Hepatocyte (in vitro differentiated cells): ENCODE measurements around the gene SARDH. TPM values are rescaled to one million over a fixed set of nuclear protein-coding genes. Genes with fewer than 3 reads are reported as not detected.
A peak's percentile ranks its signal among the peaks of the same experiment; 100 is the strongest.

Experiments
- DNase-seq: peaks from one replicate; pipeline ENCODE4 v3.0.0-alpha.2; 2016; ENCODE audit warnings: low spot score
- H2AFZ ChIP-seq: fragments of 200-600 bp; sonication (generic); 2 replicates; pipeline ENCODE4 v1.6.0; 2016; ENCODE audit warnings: antibody characterized with exemption, mild to moderate bottlenecking
- H3K27ac ChIP-seq: fragments of 200-600 bp; sonication (generic); 2 replicates; pipeline ENCODE4 v1.5.1; 2016; ENCODE audit warnings: mild to moderate bottlenecking
- H3K27me3 ChIP-seq: fragments of 200-600 bp; sonication (generic); 2 replicates; pipeline ENCODE4 v1.6.1; 2016
- H3K36me3 ChIP-seq: fragments of 200-600 bp; sonication (generic); replicated peaks from 2 replicates; pipeline ENCODE4 v1.5.1; 2016; ENCODE audit warnings: low read depth; ENCODE audit not compliant: insufficient read depth
- H3K4me1 ChIP-seq: fragments of 200-600 bp; sonication (generic); 2 replicates; pipeline ENCODE4 v1.5.1; 2016; ENCODE audit warnings: mild to moderate bottlenecking, moderate library complexity; ENCODE audit not compliant: insufficient read depth
- H3K4me2 ChIP-seq: fragments of 200-600 bp; sonication (generic); 2 replicates; pipeline ENCODE4 v1.6.0; 2016
- H3K4me3 ChIP-seq: fragments of 200-600 bp; sonication (generic); 2 replicates; pipeline ENCODE4 v1.5.1; 2016; ENCODE audit warnings: mild to moderate bottlenecking
- H3K79me2 ChIP-seq: fragments of 200-600 bp; sonication (generic); 2 replicates; pipeline ENCODE4 v1.6.0; 2017; ENCODE audit warnings: mild to moderate bottlenecking
- H3K9me2 ChIP-seq: fragments of 200-600 bp; sonication (generic); replicated peaks from 2 replicates; pipeline ENCODE4 v1.6.0; 2017; ENCODE audit warnings: mild to moderate bottlenecking; ENCODE audit not compliant: insufficient read depth
- H3K9me3 ChIP-seq: fragments of 200-600 bp; sonication (generic); 2 replicates; pipeline ENCODE4 v1.5.1; 2016; ENCODE audit warnings: low read depth, mild to moderate bottlenecking
- H4K20me1 ChIP-seq: fragments of 200-600 bp; sonication (generic); 2 replicates; pipeline ENCODE4 v1.6.0; 2016; ENCODE audit warnings: mild to moderate bottlenecking; ENCODE audit not compliant: insufficient read depth, poor library complexity, severe bottlenecking
- CTCF ChIP-seq: fragments of 200-600 bp; sonication (generic); IDR thresholded peaks from 2 replicates; pipeline ENCODE4 v1.5.1; 2016; ENCODE audit warnings: antibody characterized with exemption, mild to moderate bottlenecking; ENCODE audit not compliant: poor library complexity
- EZH2 ChIP-seq: fragments of 200-600 bp; sonication (generic); IDR thresholded peaks from 2 replicates; pipeline ENCODE4 v1.6.1; 2016; ENCODE audit warnings: antibody characterized with exemption, mild to moderate bottlenecking, borderline replicate concordance
- EZH2phosphoT487 ChIP-seq: fragments of 200-600 bp; sonication (generic); IDR thresholded peaks from one replicate; pipeline ENCODE4 v1.6.1; 2018; ENCODE audit warnings: antibody characterized with exemption, mild to moderate bottlenecking, low read depth, moderate library complexity; ENCODE audit not compliant: unreplicated experiment, severe bottlenecking
- WGBS: methylation state at CpG from one replicate; pipeline ENCODE4 v1.1.6; 2016; ENCODE audit warnings: low lambda C conversion rate; ENCODE audit errors: missing lambda C conversion rate; 5-methylcytosine and 5-hydroxymethylcytosine counted together
- polyA plus RNA-seq: library from polyadenylated mRNA; unstranded; fragments of >200 nt; fragmentation: Nextera tagmentation; extraction: Ambion mirVana; gene quantifications from 2 replicates; pipeline ENCODE4 v1.2.1, GENCODE V29; 2016
- total RNA-seq: library from RNA; depleted of rRNA; stranded (reverse); fragments of >200 nt; gene quantifications from 2 replicates; pipeline ENCODE4 v1.2.3, GENCODE V29; 2014

SARDH gene
- total and polyA plus RNA-seq, 2 experiments from 2014 or later: 7.5 to 9.8 TPM

GRCh38 chr9:133715295-133715865 lies 22.8 kb downstream of the SARDH start:
- Histone ChIP-seq H3K4me2 (peak overlapping the region; percentile 59), H3K36me3 (no peaks in the 10 kb centered on the region), H3K4me1 (peaks cover 43% of the 10 kb centered on the region), H3K79me2 (no peaks in the 10 kb centered on the region), H3K9me3 (no peaks in the 10 kb centered on the region), H2AFZ (no peak overlapping the region), H3K9me2 (no peaks in the 10 kb centered on the region), H4K20me1 (no peaks in the 10 kb centered on the region), H3K27ac (peak overlapping the region; percentile 95), H3K4me3 (no peak overlapping the region), H3K27me3 (no peaks in the 10 kb centered on the region)
- no peak for DNase-seq
- no peak for TF ChIP-seq EZH2
- TF ChIP-seq EZH2phosphoT487: no peak
- WGBS: 66% methylated on average over 23 of the region's 23 CpGs

- Histone ChIP-seq H3K9me3 (no peaks in the 10 kb centered on the region), H3K79me2 (no peaks in the 10 kb centered on the region), H3K36me3 (no peaks in the 10 kb centered on the region), H3K4me2 (peak overlapping the region; percentile 59), H3K4me3 (no peak overlapping the region), H3K27me3 (no peaks in the 10 kb centered on the region), H3K4me1 (peaks cover 43% of the 10 kb centered on the region), H4K20me1 (no peaks in the 10 kb centered on the region), H3K27ac (peak overlapping the region; percentile 95), H3K9me2 (no peaks in the 10 kb centered on the region), H2AFZ (no peak overlapping the region)
- peak; percentile 78 for DNase-seq
- TF ChIP-seq CTCF: no peak
- no peak for TF ChIP-seq EZH2
- no peak for TF ChIP-seq EZH2phosphoT487
- 54% methylated on average over 15 of the region's 15 CpGs for WGBS
Measured at GRCh38 chr9:133714606-133715294, 23.4 kb downstream of the SARDH start.

GRCh38 chr9:133713960-133714495 lies 24.1 kb downstream of the SARDH start:
- H2AFZ ChIP-seq: no peak overlapping the region
- no peaks in the 10 kb centered on the region for H3K9me2 ChIP-seq
- H3K4me3 ChIP-seq: no peak overlapping the region
- no peaks in the 10 kb centered on the region for H3K79me2 ChIP-seq
- peak overlapping the region; percentile 95 for H3K27ac ChIP-seq
- no peaks in the 10 kb centered on the region for H3K27me3 ChIP-seq
- no peaks in the 10 kb centered on the region for H3K9me3 ChIP-seq
- no peak for DNase-seq
- WGBS: 86% methylated on average over 18 of the region's 18 CpGs
- no peaks in the 10 kb centered on the region for H4K20me1 ChIP-seq
- TF ChIP-seq EZH2 (no peak), CTCF (no peak), EZH2phosphoT487 (no peak)
- H3K36me3 ChIP-seq: no peaks in the 10 kb centered on the region
- no peak overlapping the region for H3K4me2 ChIP-seq
- peaks cover 43% of the 10 kb centered on the region for H3K4me1 ChIP-seq
